Endodermal cell (in vitro differentiated cells): ENCODE measurements around the gene UBE2G2. TPM values are rescaled to one million over a fixed set of nuclear protein-coding genes. Genes with fewer than 3 reads are reported as not detected.

Experiments used
- DNase-seq: peaks from one replicate; pipeline ENCODE4 v3.0.0-alpha.2; 2017
- H3K27ac ChIP-seq: 2 replicates; pipeline ENCODE4 v1.5.1; 2013; ENCODE audit warnings: mild to moderate bottlenecking, low read depth, low read length, moderate library complexity
- H3K27me3 ChIP-seq: 2 replicates; pipeline ENCODE4 v1.6.1; 2013; ENCODE audit warnings: mild to moderate bottlenecking, low read length, moderate library complexity; ENCODE audit not compliant: insufficient read depth, control insufficient read depth, poor library complexity, severe bottlenecking
- H3K36me3 ChIP-seq: 2 replicates; pipeline ENCODE4 v1.7.0; 2013; ENCODE audit warnings: mild to moderate bottlenecking, low read length, moderate library complexity; ENCODE audit not compliant: control insufficient read depth, insufficient read depth
- H3K4me1 ChIP-seq: one replicate; pipeline ENCODE4 v1.7.0; 2013; ENCODE audit warnings: low read length; ENCODE audit not compliant: control insufficient read depth, insufficient read depth
- H3K4me3 ChIP-seq: 2 replicates; pipeline ENCODE4 v1.5.1; 2013; ENCODE audit warnings: mild to moderate bottlenecking, low read length, moderate library complexity
- H3K9ac ChIP-seq: 2 replicates; pipeline ENCODE4 v1.6.1; 2013; ENCODE audit warnings: mild to moderate bottlenecking, low read length, moderate library complexity; ENCODE audit not compliant: poor library complexity, severe bottlenecking; ENCODE audit errors: extremely low read depth
- H3K9me3 ChIP-seq: 2 replicates; pipeline ENCODE4 v1.6.1; 2013; ENCODE audit warnings: mild to moderate bottlenecking, low read length, moderate library complexity; ENCODE audit not compliant: control insufficient read depth
- H3K27ac Mint-ChIP-seq: 2 replicates; pipeline ENCODE4 v1.8.0; 2020; ENCODE audit warnings: mixed read lengths
- H3K27me3 Mint-ChIP-seq: 2 replicates; pipeline ENCODE4 v1.8.0; 2021; ENCODE audit warnings: mild to moderate bottlenecking, mixed read lengths; ENCODE audit not compliant: insufficient read depth
- H3K36me3 Mint-ChIP-seq: 2 replicates; pipeline ENCODE4 v1.8.0; 2020; ENCODE audit warnings: low read depth, mixed read lengths
- H3K4me1 Mint-ChIP-seq: 2 replicates; pipeline ENCODE4 v1.8.0; 2020; ENCODE audit warnings: mixed read lengths
- H3K4me3 Mint-ChIP-seq: 2 replicates; pipeline ENCODE4 v1.8.0; 2020; ENCODE audit warnings: mild to moderate bottlenecking, moderate library complexity, mixed read lengths
- H3K9me3 Mint-ChIP-seq: 2 replicates; pipeline ENCODE4 v1.8.0; 2020; ENCODE audit warnings: mild to moderate bottlenecking, mixed read lengths
- WGBS, 2 experiments: methylation state at CpG; one replicate each; pipeline versions ENCODE4 v1.1.5 to v1.1.7; 2013; ENCODE audit warnings: missing lambda C conversion rate in 2 of 2, mixed read lengths in 1 of 2; ENCODE audit not compliant: insufficient coverage in 1 of 2, insufficient read length in 1 of 2; 5-methylcytosine and 5-hydroxymethylcytosine counted together
- total RNA-seq, 2 donors: library from RNA; stranded (reverse); fragmentation: NEBNext Ultra II Directional in 1 of 2; extraction: Animal tissue kit (Norgen Biotek cat#: 25700) in 1 of 2; gene quantifications; 2 replicates in 1 of 2; 3 replicates in 1 of 2; pipeline ENCODE4 v1.2.1, GENCODE V29; 2021
- TF ChIP-seq, protein P1 (sequence below): fragments of 200-600 bp; sonication (generic); conservative IDR thresholded peaks from 2 replicates; pipeline ENCODE4 v1.5.0; 2021; ENCODE audit warnings: antibody characterized with exemption, mild to moderate bottlenecking

The UBE2G2 gene
- total RNA-seq, 2 donors from 2014 or later, result 84.0 to 84.8 TPM

DNA sequence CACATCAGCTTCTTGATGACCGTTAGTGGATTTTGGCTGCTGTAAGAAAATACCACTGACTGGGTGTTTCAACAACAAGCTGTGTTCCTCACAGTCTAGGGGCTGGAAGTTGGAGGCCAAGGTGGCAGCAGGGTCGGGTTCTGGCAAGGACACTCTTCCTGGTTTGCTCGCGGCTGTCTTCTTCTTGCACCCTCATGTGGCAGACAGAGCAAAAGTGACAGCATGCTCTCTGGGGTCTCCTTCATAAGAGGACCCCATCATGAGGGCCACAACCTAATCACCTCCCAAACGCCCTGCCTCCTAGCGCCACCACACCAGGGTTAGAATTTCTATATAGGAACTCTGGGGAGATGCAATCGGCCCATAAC lies 71.6 kb downstream of the UBE2G2 start:
- H3K36me3 Mint-ChIP-seq, result no peaks in the 10 kb centered on the region
- H3K27ac ChIP-seq, result no peak overlapping the region
- H3K27me3 Mint-ChIP-seq, result peaks cover 16% of the 10 kb centered on the region
- DNase-seq, result no peak
- no peak overlapping the region for H3K4me3 ChIP-seq
- no peaks in the 10 kb centered on the region for H3K9me3 Mint-ChIP-seq
- H3K4me1 Mint-ChIP-seq, result peaks cover 13% of the 10 kb centered on the region
- H3K27me3 ChIP-seq, result no peaks in the 10 kb centered on the region
- H3K9me3 ChIP-seq, result no peaks in the 10 kb centered on the region
- H3K4me3 Mint-ChIP-seq, result no peak overlapping the region
- TF ChIP-seq, protein P1, sequence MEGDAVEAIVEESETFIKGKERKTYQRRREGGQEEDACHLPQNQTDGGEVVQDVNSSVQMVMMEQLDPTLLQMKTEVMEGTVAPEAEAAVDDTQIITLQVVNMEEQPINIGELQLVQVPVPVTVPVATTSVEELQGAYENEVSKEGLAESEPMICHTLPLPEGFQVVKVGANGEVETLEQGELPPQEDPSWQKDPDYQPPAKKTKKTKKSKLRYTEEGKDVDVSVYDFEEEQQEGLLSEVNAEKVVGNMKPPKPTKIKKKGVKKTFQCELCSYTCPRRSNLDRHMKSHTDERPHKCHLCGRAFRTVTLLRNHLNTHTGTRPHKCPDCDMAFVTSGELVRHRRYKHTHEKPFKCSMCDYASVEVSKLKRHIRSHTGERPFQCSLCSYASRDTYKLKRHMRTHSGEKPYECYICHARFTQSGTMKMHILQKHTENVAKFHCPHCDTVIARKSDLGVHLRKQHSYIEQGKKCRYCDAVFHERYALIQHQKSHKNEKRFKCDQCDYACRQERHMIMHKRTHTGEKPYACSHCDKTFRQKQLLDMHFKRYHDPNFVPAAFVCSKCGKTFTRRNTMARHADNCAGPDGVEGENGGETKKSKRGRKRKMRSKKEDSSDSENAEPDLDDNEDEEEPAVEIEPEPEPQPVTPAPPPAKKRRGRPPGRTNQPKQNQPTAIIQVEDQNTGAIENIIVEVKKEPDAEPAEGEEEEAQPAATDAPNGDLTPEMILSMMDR, result no peak
- H3K9ac ChIP-seq, result no peak overlapping the region
- WGBS, 2 experiments, result 92 to 94% methylated on average over 4 to 7 of the region's 7 CpGs
- H3K36me3 ChIP-seq, result no peaks in the 10 kb centered on the region
- no peak overlapping the region for H3K27ac Mint-ChIP-seq
- no peaks in the 10 kb centered on the region for H3K4me1 ChIP-seq

DNA sequence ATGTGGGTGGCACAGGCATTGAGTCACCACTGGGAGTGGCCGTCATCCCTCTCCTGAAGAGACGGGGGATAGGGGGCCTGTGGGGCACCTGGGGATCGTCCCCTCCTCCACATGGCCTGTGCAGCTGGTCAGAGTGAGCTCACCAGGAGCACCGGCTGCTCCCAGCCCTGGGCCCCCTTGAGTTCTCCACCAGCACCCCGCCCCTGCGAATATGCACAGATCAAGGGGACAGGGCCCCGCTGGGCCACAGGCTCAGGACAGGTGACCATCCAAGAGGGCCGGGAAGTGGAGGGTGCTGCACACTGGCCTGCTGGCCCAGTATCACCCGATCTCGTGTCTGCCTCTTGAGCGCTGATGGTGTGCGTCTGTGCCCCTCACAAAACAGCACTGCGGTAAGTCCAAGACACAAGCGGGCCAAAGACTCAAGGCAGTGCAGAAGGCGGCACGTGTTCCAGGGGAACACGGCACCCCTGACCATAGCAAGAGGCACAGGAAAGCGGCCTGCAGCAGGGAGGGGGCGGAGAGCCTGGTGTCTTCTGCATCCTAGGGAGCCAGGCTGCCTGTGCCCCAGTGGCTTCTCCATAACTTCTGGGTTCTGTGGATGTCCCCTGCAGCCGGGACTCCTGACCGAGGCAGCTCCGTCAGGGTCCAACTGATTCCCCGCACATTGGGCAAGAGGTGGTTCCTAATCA lies 72.1 kb downstream of the UBE2G2 start:
- Histone ChIP-seq H3K36me3 (no peaks in the 10 kb centered on the region), H3K27me3 (peaks cover under 1% of the 10 kb centered on the region), H3K4me1 (no peaks in the 10 kb centered on the region), H3K4me3 (no peak overlapping the region), H3K9ac (no peak overlapping the region), H3K27ac (no peak overlapping the region), H3K9me3 (no peaks in the 10 kb centered on the region)
- Mint-ChIP-seq H3K9me3 (no peaks in the 10 kb centered on the region), H3K4me1 (peaks cover 12% of the 10 kb centered on the region), H3K4me3 (no peak overlapping the region), H3K27me3 (peaks cover 19% of the 10 kb centered on the region), H3K27ac (no peak overlapping the region), H3K36me3 (no peaks in the 10 kb centered on the region)
- WGBS, 2 experiments, result 93 to 96% methylated on average over 21 to 23 of the region's 23 CpGs
- TF ChIP-seq, protein P1, result no peak
- no peak for DNase-seq

DNA sequence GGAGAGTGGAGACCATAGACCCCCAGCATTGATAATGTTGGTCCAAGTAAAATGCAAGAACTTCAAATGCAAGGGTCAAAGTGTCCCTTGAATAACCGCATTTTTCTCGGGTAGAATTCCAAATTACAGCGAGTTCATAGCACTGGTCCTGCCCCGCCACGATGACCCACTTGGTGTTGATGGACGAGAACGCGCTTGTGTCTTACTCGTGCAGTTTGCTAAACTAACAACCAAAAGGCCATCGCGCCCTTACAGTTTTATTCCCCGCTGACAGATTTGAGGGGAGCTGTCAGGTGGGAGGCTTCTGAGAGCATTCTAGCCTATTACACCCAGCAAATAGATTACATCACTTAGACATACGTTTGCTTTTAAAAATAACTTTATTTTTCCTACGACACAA lies 72.9 kb downstream of the UBE2G2 start:
- 89 to 97% methylated on average over 8 to 14 of the region's 14 CpGs for WGBS, 2 experiments
- H3K36me3 Mint-ChIP-seq, result no peaks in the 10 kb centered on the region
- no peaks in the 10 kb centered on the region for H3K9me3 Mint-ChIP-seq

More for the DNA sequence above, 72.9 kb downstream of the UBE2G2 start:
- no peak overlapping the region for H3K9ac ChIP-seq
- no peak overlapping the region for H3K4me3 ChIP-seq
- no peak overlapping the region for H3K27ac Mint-ChIP-seq
- TF ChIP-seq, protein P1, result no peak
- peaks cover 12% of the 10 kb centered on the region for H3K4me1 Mint-ChIP-seq
- no peak for DNase-seq
- H3K4me3 Mint-ChIP-seq, result no peak overlapping the region
- H3K27me3 Mint-ChIP-seq, result peaks cover 24% of the 10 kb centered on the region
- no peaks in the 10 kb centered on the region for H3K9me3 ChIP-seq
- H3K27ac ChIP-seq, result no peak overlapping the region
- H3K27me3 ChIP-seq, result peaks cover 8% of the 10 kb centered on the region
- H3K4me1 ChIP-seq, result no peaks in the 10 kb centered on the region
- H3K36me3 ChIP-seq, result no peaks in the 10 kb centered on the region
